GM21447 (cell line): Measurements from ENCODE around the gene LAIR2.

Experiments used
- ATAC-seq: cut with Tn5 transposase; IDR thresholded peaks from one replicate; pipeline ENCODE4 v1.9.1; 2021; ENCODE audit not compliant: unreplicated experiment

LAIR2 gene, protein sequence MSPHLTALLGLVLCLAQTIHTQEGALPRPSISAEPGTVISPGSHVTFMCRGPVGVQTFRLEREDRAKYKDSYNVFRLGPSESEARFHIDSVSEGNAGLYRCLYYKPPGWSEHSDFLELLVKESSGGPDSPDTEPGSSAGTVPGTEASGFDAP

DNA sequence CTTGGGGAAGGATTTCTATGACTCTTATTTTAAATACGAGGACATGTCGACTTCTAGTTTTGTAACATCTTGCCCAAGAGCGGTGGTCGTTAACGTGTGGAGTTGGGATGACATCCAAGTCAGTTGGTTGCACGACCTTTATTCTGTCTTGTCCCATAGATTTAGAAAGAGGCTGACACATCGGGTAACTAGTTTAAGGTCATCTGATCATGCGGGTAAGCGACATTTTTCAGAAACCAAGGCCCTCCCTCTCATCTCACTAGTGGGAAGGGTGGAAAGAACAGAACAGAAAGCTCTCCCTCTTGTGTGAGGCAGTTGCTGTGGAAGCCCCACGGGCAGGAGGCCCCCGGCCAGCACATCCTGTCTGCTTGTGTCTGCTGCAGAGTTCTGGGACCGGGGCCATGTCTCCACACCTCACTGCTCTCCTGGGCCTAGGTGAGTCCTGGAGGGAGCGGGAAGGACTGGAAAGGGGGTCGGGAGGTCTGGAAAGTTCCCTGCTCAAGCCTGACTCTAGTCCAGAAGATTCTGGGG, at the start of gene LAIR2:
Gene LAIR2, plus strand, starts transcription at position 314 of the 531 bp plus-strand sequence. Its CDS starts 88 bp downstream, at position 402.
- ATAC-seq, result no peak

DNA sequence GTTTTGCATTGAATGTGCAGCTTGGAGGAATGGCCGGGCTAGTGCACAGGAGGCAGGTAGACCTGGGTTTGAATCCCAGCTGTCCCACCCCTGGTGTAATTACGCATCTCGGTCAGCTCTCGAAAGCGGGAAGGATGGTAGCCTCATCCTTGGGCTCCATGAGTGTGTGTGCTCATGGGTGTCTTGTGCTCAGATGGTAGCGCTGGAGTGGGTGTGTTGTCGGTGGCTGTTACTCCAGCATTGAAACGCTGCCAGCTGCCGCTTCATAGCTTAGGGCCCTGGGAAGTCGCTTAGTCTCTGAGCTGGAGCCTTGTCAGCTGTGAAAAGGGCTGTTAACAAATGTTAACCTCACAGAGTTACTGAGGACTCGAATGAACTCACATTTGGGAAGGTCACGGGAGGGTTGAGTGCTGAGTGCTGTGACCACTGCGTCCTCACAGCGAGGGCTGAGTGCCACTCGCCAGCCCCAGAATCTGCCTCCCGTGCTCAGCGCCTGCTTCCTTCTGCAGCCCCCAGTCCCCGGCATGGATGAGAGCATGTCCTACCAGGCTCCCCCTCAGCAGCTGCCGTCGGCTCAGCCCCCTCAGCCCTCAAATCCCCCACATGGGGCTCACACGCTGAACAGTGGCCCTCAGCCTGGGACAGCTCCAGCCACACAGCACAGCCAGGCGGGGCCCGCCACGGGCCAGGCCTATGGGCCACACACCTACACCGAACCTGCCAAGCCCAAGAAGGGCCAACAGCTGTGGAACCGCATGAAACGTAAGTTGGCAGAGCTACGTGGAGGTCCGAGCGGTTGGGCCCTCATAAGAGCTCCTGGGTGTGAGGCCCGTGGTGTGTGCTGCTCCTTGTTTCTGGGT, 48.5 kb upstream of the LAIR2 start:
- ATAC-seq, result no peak

DNA sequence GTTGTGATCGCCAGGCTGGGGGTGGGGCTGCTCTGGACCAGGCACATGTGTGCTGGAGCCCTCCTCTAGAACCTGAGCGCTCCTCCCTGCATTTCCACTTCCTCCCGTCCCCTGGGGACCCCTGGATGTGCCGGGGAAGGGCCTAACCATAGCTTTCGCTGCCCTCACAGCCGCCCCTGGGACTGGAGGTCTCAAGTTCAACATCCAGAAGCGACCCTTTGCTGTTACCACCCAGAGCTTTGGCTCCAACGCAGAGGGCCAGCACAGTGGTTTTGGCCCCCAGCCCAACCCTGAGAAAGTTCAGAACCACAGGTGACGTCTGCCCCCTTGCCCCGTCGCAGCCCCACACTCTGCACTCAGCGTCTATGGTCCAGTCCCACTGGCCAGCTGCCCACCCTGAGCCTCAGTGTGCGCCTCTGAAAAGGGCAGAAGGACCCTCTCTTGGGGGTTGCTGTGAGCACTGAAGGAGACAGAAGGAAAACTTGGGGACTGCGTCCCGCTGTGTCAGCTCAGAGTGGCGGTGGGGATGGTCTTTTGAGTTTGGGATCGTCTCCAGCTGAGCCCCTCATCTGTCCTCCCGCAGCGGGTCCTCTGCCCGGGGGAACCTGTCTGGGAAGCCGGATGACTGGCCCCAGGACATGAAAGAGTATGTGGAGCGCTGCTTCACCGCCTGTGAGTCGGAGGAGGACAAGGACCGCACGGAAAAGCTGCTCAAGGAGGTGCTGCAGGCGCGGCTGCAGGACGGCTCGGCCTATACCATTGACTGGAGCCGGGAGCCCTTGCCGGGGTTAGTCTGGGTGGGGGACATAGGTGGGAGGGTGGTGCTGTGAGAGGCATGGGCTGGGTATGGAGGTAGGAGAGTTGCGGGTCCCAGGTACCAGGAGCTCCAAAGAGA, 47.6 kb upstream of the LAIR2 start:
- ATAC-seq, result no peak

DNA sequence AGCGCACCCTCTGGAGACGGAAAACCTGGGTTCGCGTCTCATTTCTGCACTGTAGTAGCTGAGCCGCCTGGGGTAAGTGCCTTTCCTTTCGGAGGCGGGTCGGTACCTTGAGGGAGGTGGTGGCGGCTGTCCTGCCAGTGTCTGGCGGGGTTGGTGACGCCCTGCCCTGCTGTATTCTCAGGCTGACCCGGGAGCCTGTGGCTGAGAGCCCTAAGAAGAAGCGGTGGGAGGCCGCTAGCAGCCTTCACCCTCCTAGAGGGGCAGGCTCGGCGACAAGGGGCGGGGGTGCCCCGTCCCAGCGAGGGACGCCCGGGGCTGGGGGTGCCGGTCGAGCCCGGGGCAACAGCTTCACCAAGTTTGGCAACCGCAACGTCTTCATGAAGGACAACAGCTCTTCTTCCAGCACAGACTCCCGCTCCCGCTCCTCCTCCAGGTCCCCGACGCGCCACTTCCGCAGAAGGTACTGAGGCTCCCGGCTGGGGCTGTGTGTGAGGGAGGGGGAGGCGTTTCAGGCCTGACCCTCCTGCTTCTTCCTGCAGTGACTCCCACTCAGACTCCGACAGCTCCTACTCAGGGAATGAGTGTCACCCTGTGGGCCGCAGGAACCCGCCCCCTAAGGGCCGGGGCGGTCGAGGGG, 46.7 kb upstream of the LAIR2 start:
- ATAC-seq, result no peak

GRCh38 chr19:54456423-54457373, 45.9 kb upstream of the LAIR2 start:
- ATAC-seq, result no peak

- ATAC-seq, result no peak
These were observed 44.6 kb upstream of the LAIR2 start for GRCh38 chr19:54457773-54458647.

- ATAC-seq, result no peak
These were observed 43.9 kb upstream of the LAIR2 start for GRCh38 chr19:54458648-54459281.

- ATAC-seq, result no peak
These were observed 43.1 kb upstream of the LAIR2 start for GRCh38 chr19:54459282-54460229.

DNA sequence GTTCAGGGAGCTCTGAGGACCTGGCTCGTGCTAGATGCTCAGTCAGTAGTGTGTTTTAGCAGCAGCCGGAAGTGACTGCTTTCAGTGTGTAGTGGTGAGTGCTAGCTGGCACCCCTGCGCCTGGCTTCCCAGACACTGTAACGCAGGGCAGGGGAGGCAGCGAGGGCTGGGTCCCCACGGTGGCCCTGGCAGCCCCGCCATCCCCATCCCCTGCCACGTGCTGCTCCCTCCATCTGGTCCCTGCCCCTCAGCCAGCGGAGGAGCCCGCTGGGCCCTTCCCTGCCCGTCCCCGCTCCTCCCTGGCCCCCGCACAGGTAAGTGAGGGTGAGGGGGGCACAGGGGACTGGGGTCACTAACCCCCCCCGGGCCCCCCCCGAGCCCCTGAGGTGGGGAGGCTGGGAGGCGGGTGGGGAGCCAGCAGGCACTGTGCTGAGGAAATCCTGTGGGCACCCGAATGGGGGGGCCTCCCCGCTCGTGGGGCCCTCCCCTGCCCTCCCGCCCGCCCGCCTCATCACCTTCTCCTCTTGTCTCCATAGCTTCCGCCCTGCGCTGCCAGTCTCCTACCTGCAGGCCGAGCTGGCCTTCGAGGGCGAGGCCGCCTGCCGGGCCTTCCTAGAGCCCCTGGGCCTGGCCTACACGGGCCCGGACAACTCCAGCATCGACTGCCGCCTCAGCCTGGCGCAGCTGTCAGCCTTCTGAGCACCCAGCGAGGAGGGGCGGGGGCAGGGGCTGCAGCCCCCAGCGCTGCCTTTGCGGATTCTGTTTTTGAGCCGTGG, 42.2 kb upstream of the LAIR2 start:
- no peak for ATAC-seq

DNA sequence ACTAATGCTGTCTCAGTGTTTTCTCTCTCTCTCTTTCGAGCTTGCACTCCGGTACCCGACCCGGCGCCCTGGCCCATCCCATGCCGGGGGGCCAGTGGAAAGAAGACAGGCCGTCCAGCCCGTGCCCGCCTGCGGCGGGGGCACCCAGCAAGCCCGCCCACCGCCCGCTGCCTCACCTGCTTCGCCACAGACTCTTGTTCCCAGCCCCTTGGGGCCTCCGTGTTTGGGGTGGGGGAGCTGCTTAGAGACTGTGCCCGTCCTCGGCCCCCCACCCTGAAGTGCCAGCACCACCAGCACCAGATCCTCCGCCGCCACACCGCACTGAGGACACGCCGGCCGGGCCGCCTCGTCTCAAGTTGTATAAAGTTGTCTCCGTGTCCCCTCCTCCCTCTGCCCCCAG, 41.4 kb upstream of the LAIR2 start:
- ATAC-seq, result no peak

DNA sequence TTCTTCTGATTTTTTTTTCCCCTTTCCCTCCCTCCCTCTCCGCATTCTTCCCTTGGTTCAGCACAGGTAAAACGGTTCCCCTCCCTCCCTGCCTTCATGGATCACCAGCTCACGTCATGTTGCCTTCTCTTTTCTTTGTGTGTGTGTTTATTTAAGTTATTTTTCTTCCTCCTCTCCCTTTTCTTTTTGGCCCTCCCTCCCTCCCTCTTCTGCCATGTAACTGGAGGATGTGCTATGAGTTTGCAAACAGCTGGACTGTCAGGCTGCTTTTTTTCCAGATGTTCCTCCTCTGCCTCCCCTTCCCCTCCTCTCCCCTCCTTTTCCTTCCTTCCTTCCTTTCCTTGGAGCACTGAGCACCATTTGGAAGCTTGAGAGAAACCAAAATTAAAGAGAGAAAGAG, 41.0 kb upstream of the LAIR2 start:
- no peak for ATAC-seq

DNA sequence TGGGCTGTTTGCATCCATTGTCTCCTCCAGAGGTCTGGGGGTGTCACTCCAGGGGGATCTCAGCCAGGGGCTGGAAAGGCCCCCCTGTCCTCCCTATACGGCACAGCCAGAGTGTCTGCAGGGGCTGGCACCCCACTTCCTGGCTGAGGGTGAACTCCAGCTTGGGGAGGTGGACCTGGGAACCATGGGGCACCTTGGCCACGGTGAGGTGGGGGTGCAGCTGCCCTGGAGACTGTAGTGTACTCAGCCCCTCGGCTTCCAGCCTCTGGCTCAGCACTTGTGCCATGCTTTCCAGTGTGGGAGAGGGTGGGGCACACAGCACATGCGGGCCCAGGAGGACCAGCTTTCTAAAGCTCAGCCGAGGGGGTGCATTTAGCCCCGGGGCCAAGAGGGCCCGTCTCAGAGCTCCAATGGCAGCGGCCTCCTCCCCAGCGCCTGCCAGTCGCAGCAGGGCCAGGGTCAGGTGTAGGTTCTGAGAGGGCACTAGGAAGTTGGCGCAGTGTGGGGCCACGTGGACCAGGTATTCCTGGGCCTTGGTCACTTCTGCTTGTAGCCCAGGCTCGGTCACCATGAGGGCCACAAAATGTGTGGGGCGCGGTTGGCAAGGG, 40.5 kb upstream of the LAIR2 start:
- no peak for ATAC-seq

DNA sequence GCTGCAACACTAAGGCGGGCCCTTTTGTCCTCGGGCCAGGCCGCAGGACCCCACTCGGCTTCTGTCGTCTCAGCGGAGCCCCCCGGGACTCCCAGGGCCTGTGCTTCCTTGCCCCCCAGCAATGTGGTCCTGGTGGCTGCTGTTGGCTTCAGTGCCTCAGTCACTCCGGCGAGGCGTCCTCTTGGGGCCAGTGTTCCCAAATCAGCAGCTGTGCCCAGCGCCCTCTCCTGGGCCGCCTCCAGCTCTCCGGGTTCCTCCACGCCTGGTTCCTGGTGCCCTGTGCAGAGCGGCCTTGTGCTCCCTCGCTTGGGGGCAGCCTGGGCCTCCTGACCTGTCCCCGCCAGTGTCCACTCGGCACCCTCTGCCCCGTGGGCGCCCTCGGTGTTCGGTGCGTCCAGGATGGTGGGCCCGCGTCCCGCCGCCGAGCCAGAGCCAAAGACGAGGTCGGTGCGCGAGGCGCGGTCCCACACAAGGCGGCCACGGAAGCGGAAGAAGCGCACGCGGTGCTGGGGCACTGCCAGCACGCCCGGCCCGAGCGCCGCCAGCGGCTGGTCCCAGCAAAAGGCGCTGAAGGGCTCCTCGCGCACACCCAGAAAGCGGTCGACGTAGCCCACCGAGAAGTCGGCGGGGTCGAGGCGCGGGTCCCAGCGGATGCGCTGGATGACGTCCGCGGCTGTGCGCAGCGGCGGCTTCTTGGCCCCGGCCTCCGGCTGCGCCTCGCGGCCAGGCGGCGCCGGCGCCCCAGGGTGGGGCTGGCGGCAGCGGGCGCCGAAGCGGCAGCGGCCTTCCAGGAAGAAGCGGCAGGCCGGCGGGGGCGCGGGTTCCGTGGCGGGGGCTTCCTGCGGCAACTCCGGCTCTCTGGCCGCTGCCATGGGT, 39.7 kb upstream of the LAIR2 start:
- ATAC-seq, result peak; percentile 9

GRCh38 chr19:54463531-54464043, 39.0 kb upstream of the LAIR2 start, which contains the start of gene LENG9:
TSS of gene LENG9 (minus strand) at chr19:54463778. CDS start at chr19:54463526, 252 bp downstream.
- peak; percentile 54 for ATAC-seq
